Ramos (cell line): Measurements from ENCODE around the gene TMEM44.

ENCODE experiments used
- in situ Hi-C: fragments of 300-500 bp; cut with MboI; formaldehyde crosslinking; loops from one replicate; pipeline ENCODE4 v1.14.3; 2022; ENCODE audit warnings: low sequenced_read_pairs; ENCODE audit not compliant: unreplicated experiment

Gene TMEM44

DNA sequence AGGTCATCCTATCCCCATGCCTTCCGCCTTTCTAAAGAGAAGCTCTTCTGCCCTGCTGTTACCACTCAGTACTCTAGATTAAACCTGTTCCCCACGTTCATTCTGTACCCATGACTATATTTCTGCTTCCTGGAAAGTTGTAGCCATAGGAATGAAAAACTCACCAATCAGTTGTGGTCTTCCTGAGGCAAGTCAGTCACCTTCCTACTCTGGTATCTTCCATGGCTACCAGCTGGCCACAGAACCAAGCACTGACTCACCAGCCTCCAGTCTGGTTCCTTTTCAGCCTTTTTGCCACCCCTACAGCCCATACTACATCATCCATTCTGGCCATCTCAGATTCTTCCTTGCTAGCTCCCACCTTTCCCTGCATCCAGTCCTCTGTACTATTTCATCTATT lies 46.4 kb downstream of the TMEM44 start:
- in situ Hi-C loops = loop anchor here (5.0 kb wide), 1 partner anchor 105 kb away; no protein-coding TSS in a partner anchor

DNA sequence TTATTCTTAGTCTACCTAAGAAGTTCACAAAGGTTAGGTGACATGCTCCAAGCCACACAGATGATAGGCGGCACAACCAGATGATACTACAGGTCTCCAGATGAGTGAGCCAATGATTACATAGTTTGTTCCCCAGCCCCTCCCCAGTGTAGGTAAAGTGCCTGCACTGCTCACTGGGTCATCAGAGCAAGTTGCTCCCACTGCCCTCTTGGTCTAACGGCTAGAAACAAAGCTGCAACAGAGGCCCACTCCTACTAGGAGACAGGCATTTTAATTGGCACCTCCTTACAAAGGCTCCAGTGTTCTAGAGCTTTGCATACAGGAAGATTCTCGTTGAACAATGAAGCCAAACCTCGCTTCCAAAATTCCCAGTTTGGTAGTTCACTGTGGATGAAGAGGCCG lies 47.3 kb downstream of the TMEM44 start:
- in situ Hi-C loops = loop anchor here (5.0 kb wide), 1 partner anchor 104 kb away; no protein-coding TSS in a partner anchor

- in situ Hi-C loops = loop anchor here (5.0 kb wide), 1 partner anchor 103 kb away; no protein-coding TSS in a partner anchor
Observed at GRCh38 chr3:194584866-194585265, 48.4 kb downstream of the TMEM44 start.

DNA sequence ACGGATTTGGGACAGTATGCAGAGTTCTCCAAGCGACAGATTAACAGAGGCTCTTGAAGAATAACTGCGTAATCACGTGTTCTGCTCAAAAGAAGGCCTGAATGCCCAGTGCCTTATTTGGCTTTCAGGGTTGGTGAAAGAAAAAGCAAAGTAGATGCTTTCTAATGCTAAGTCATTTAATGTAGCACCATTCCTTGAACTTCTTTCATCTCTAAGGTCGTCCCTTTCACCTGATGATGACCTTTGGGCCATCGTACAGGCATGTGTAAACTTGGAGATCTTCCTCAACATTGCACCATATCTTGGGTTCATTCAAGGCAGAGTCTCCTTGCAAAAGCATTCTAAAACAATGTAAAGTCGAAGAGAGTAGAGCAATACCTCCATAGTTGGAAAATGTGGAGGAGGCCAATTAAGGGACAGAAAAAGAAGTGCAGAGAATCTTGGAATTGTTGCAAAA lies 48.9 kb downstream of the TMEM44 start:
- in situ Hi-C loops = no loop called here

- in situ Hi-C loops = no loop called here
Observed at GRCh38 chr3:194582196-194582905, 50.9 kb downstream of the TMEM44 start.

GRCh38 chr3:194579091-194579606 lies 54.1 kb downstream of the TMEM44 start:
- in situ Hi-C loops = no loop called here

- in situ Hi-C loops = no loop called here
Observed at GRCh38 chr3:194577986-194578905, 55.0 kb downstream of the TMEM44 start.

DNA sequence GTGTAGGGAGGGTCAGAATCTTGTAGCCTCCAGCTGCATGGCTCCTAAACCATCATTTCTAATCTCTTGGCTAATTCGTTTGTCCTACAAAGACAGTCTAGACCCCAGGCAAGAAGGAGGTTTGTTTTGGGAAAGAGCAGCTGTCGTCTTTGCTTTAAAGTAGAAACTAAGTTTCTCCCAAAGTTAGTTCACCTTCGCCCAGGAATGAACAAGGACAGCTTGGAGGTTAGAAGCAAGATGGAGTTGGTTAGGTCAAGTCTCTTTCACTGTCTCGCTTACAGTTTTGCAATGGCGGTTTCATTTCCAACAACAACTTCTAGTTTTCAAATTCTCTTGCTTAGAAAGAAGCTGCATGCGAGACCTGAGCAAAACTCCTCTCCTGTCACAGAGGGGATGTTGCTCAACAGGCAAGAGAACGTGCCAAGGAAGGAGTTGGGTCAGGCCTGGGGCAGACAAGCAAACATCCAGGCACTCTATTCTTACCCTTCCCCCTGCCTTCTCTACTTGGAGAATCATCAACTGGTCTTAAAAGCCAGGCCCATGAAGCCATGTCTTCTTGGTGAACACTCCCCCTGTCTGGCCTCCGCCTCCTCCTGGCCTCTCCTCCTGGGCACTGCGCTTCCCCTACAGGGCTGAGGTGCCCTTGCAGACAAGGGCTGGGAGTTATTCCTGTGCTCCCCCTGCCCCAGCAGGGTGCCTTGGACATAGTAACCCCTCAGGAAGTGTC lies 57.6 kb downstream of the TMEM44 start:
- in situ Hi-C loops = no loop called here

- in situ Hi-C loops = no loop called here
Observed at GRCh38 chr3:194574639-194575483, 58.4 kb downstream of the TMEM44 start.

DNA sequence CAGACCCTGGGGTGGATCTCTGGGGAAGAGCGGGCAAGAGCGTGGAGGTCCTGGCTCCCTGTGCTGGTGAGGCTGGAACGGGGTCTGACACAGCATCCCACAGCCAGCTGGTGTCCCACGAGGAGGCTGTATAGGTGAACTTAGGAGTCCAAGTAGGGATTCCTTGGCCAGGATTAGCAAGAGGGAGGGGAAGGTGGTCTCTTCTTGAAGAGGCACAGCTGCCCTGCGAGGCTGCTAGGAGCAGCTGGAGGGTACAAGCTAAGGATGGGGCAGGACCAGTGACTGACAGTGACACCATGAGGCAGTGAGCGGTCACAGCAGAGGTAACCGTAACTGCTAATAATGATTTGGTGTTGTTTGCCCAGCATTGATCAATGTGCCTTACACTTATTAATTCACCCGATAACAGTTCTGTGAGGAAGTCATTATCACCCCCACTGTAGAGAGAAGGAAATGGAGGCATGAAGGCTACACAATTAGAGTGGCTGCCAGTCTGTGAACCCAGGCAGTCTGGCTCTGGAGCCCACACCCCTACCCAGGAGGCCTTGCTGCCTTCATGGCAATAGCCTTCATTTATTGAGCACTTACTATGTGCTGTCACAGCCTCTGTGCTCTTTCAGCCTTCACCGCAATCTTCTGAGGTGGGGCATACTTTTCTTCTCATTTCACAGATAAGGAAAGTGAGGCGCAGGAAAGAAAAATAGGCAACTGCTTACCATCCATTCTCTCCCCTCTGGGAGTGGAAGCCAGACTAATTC lies 59.4 kb downstream of the TMEM44 start:
- in situ Hi-C loops = no loop called here

- in situ Hi-C loops = no loop called here
Observed at GRCh38 chr3:194572944-194573491, 60.2 kb downstream of the TMEM44 start.

DNA sequence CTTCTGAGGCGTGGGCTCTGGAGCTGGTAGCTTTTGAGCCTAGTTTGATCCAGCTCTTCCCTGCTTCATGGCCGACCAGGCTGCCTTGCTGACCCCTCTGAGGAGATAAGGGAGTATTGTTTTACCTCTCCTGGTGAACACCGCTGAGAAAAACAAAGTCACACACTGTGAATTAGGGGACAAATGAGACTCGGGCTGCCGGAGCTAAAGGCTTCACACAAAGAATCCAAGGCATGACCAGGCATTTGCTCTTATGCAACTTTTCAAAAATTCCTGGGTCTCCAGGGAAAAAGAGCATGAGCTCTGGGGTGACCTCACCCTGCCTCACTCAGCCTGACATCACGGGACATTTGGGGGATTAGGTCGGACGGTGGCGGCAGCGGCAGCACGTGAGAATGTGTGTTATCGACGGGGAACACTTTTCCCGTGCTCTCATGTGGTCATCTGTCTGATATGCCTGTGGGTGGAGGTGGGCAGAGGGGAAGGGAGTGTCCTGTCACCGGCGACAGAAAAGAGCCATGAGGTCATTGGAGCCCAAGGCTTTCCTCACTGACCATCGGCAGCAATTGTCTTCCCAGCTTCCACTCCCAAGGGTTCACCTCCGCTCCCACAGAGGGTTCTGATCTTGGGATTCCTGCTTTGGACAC lies 61.0 kb downstream of the TMEM44 start:
- in situ Hi-C loops = no loop called here

GRCh38 chr3:194571491-194572142 lies 61.6 kb downstream of the TMEM44 start:
- in situ Hi-C loops = no loop called here

DNA sequence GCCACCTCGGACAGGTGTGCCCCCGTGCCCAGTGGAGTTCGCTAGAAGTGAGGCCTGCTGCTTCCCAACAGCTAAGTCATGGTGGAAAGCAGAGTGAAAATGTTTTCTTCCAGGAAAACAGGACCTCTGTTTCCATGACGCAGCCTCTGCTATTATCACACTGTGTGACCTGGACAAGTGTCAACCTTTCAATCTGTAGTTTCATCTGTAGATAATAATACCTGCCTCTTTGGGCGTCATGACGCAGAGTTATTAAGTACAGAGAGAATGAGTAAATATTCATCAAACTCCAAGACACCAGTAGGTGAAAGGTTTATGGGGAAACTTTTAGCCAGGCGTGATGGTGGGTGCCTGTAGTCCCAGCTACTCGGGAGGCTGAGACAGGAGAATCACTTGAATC lies 62.3 kb downstream of the TMEM44 start:
- in situ Hi-C loops = no loop called here

- in situ Hi-C loops = no loop called here
Observed at GRCh38 chr3:194570235-194570634, 63.0 kb downstream of the TMEM44 start.

DNA sequence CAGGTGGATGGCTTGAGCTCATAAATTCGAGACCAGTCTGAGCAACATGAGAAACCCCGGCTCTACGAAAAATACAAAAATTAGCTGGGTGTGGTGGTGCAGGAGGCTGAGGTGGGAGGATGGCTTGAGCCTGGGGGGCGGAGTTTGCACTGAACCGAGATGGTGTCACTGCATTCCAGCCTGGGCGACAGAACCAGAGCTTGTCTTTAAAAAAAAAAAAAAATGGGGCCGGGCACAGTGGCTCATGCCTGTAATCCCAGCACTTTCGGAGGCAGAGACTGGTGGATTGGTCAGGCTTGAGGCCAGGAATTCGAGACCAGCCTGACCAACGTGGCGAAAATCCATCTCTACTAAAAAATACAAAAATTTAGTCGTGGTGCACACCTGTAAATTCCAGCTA lies 64.0 kb downstream of the TMEM44 start:
- in situ Hi-C loops = no loop called here

DNA sequence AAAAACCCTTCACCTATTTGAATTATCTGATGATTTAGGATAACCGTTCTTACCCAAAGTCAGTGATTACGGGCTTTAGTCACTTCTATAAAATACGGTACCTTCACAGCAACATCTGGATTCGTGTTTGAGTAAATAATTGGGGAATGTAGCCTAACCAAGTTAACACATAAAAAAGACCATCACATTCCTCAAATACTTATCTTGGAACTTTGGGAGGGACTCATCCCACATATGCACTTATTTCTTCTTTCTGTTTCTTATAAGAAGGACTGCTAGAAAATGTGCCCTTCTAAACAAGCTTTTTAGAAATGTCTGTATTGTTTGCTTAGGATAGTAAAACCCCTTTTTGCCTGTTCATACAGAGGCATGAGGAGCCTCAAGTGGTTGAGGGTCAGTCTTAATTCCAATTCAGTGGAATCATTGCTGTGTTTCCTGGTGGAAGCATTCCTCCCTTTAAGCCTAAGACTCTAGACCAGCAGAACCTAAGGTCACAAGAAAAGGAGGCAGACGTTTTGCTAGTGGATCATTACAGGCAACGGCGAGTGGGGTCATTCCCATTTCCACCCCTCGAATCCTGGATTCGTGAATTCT lies 67.5 kb downstream of the TMEM44 start:
- in situ Hi-C loops = no loop called here
